Keratinocyte (primary cell): ENCODE results near the gene LPAR1.

ENCODE experiments used
- EZH2 ChIP-seq: IDR thresholded peaks from one replicate; pipeline ENCODE4 v1.6.1; 2012; ENCODE audit warnings: inconsistent platforms, mild to moderate bottlenecking, low read length, moderate library complexity
- TF ChIP-seq, protein P1 (sequence below), 3 experiments: IDR thresholded peaks in 1 of 3; conservative IDR thresholded peaks in 1 of 3; optimal IDR thresholded peaks in 1 of 3; 2 replicates in 2 of 3; 3 replicates in 1 of 3; pipeline versions ENCODE3 to v1.5.1; 2011; ENCODE audit warnings: low read length in 3 of 3, mild to moderate bottlenecking in 3 of 3, moderate library complexity in 2 of 3, control low read depth in 1 of 3, inconsistent platforms in 1 of 3; ENCODE audit not compliant: insufficient read depth in 2 of 3; ENCODE audit errors: extremely low read depth in 1 of 3

DNA sequence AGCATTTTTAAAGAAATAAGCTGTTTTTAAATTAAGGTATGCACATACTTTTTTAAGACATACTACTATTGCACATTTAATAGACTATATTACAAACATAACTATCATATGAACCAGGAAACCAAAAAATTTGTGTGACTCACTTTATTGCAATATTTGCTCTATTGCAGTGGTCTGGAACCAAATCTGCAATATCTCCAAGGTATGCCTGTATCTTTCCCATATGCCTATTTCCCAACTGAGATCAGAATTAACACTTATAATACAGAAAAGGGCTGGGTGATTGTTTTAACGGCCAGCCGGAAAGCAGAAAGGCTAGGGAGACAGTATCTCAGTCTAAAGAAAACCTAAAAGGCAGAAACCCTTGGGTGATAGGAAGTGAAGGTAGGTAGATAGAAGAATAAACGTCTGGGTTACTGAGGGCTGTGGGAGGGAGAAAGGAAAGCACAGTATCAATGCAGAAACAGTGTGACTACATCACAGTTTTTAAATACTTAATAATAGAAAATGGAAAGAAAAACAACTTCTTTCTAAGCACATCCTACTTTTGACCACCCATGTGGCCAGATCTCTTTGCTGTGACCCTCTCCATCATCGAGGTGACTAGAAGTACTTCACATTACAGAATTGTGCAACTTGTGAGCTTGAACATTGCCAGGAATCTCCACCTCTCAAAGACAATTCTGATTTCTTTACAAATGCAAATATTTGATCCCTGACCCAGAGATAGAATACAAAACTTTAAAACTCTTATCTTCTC lies 126.4 kb downstream of the LPAR1 start:
- TF ChIP-seq, protein P1, sequence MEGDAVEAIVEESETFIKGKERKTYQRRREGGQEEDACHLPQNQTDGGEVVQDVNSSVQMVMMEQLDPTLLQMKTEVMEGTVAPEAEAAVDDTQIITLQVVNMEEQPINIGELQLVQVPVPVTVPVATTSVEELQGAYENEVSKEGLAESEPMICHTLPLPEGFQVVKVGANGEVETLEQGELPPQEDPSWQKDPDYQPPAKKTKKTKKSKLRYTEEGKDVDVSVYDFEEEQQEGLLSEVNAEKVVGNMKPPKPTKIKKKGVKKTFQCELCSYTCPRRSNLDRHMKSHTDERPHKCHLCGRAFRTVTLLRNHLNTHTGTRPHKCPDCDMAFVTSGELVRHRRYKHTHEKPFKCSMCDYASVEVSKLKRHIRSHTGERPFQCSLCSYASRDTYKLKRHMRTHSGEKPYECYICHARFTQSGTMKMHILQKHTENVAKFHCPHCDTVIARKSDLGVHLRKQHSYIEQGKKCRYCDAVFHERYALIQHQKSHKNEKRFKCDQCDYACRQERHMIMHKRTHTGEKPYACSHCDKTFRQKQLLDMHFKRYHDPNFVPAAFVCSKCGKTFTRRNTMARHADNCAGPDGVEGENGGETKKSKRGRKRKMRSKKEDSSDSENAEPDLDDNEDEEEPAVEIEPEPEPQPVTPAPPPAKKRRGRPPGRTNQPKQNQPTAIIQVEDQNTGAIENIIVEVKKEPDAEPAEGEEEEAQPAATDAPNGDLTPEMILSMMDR (optimal IDR thresholded peaks at IDR 0.05 in 1 of 3, IDR thresholded peaks at IDR 0.05 in 1 of 3, conservative IDR thresholded peaks at IDR 0.05 in 1 of 3; ENCODE audit: extremely low read depth in 1 of 3, insufficient read depth in 2 of 3, low read length in 3 of 3), result no peak
- TF ChIP-seq EZH2, result no peak
